Kidney epithelial cell (primary cell): ENCODE measurements around the gene SAMD15. TPM values are rescaled to one million over a fixed set of nuclear protein-coding genes. Genes with fewer than 3 reads are reported as not detected.
"Not testable (repeated sequence)": the region's sequence is repeated elsewhere in the genome, so short reads cannot be mapped to it uniquely, and the experiment has no call there.

Experiments used
- DNase-seq: peaks from one replicate; pipeline ENCODE4 v3.0.0-alpha.2; 2010; ENCODE audit warnings: low read depth
- H3K27me3 ChIP-seq: 2 replicates; pipeline ENCODE4 v1.6.0; 2011; ENCODE audit warnings: low read length; ENCODE audit not compliant: control insufficient read depth, insufficient read depth
- H3K36me3 ChIP-seq: 2 replicates; pipeline ENCODE4 v1.5.1; 2011; ENCODE audit warnings: low read length; ENCODE audit not compliant: control insufficient read depth, insufficient read depth
- H3K4me3 ChIP-seq: 2 replicates; pipeline ENCODE4 v1.5.1; 2011; ENCODE audit warnings: low read depth, mild to moderate bottlenecking, control low read depth, low read length
- total RNA-seq: library from RNA; depleted of rRNA; stranded (reverse); fragments of >200 nt; gene quantifications from 2 replicates; pipeline ENCODE4 v1.2.3, GENCODE V29; 2015
- TF ChIP-seq, protein P1 (sequence below): IDR thresholded peaks from 2 replicates; pipeline ENCODE4 v1.5.1; 2011; ENCODE audit warnings: mild to moderate bottlenecking, moderate library complexity, low read length, control low read depth, inconsistent platforms; ENCODE audit not compliant: insufficient read depth, poor library complexity, severe bottlenecking

The SAMD15 gene
- total RNA-seq, 1 donor from 2014 or later, result 15.5 TPM

DNA sequence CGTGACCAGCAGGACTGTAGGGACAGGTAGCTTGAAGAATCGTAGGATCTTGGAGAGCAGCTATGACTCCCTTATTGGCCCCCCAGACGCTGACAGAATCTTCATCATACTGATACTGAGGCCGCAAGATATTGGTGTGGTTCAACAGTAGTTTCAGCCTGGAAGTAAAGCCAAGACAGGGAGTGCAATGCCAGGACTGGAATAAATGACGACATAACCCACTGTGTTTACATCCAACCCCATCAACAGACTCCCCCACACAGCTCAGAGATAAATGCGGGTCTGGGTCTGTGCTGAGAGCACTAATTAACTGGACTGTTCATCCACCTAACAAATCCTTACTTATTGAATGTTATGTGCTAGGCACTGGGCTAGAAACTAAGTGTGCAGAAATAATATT is 29.5 kb downstream of the SAMD15 start:
- TF ChIP-seq, protein P1, sequence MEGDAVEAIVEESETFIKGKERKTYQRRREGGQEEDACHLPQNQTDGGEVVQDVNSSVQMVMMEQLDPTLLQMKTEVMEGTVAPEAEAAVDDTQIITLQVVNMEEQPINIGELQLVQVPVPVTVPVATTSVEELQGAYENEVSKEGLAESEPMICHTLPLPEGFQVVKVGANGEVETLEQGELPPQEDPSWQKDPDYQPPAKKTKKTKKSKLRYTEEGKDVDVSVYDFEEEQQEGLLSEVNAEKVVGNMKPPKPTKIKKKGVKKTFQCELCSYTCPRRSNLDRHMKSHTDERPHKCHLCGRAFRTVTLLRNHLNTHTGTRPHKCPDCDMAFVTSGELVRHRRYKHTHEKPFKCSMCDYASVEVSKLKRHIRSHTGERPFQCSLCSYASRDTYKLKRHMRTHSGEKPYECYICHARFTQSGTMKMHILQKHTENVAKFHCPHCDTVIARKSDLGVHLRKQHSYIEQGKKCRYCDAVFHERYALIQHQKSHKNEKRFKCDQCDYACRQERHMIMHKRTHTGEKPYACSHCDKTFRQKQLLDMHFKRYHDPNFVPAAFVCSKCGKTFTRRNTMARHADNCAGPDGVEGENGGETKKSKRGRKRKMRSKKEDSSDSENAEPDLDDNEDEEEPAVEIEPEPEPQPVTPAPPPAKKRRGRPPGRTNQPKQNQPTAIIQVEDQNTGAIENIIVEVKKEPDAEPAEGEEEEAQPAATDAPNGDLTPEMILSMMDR, result no peak
- Histone ChIP-seq H3K27me3 (no peaks in the 10 kb centered on the region), H3K36me3 (no peaks in the 10 kb centered on the region), H3K4me3 (no peak overlapping the region)
- no peak for DNase-seq

DNA sequence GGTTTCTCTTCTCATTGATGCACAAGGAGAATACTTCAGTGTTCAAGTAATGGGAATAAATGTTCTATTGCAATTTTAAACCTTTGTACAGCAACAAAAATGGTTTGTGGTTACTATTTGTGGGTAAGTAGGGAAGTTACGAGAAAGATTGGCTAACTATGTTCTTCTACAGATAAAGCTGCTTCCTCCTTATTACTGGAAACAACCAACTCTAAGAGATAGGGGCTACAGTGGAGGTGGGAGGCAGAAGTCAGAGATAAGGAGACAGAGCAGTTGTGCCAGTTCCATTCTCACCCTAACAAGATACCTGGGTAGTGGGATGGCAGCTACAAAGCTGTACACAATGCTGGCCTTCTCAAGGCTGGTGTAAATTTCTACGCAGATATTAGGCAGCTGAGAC is 30.0 kb downstream of the SAMD15 start:
- Histone ChIP-seq H3K27me3 (no peaks in the 10 kb centered on the region), H3K36me3 (no peaks in the 10 kb centered on the region), H3K4me3 (no peak overlapping the region)
- no peak for DNase-seq
- TF ChIP-seq, protein P1, result no peak

GRCh38 chr14:77409131-77409533 is 32.0 kb downstream of the SAMD15 start:
- no peaks in the 10 kb centered on the region for H3K27me3 ChIP-seq
- TF ChIP-seq, protein P1, result no peak
- DNase-seq, result no peak
- H3K36me3 ChIP-seq, result no peaks in the 10 kb centered on the region
- no peak overlapping the region for H3K4me3 ChIP-seq

GRCh38 chr14:77415403-77416030 is 38.3 kb downstream of the SAMD15 start:
- not testable (repeated sequence) for H3K36me3 ChIP-seq, H3K4me3 ChIP-seq, H3K27me3 ChIP-seq, DNase-seq

- not testable (repeated sequence) for H3K27me3 ChIP-seq, H3K4me3 ChIP-seq, DNase-seq, H3K36me3 ChIP-seq
These were observed 38.9 kb downstream of the SAMD15 start for GRCh38 chr14:77416098-77416497.

- no peak for DNase-seq
- no peak overlapping the region for H3K4me3 ChIP-seq
These were observed 39.7 kb downstream of the SAMD15 start for GRCh38 chr14:77416836-77417235.

GRCh38 chr14:77421201-77421600 is 44.0 kb downstream of the SAMD15 start:
- DNase-seq, result no peak
- Histone ChIP-seq H3K27me3 (no peaks in the 10 kb centered on the region), H3K4me3 (no peak overlapping the region), H3K36me3 (peaks cover 2% of the 10 kb centered on the region)
- TF ChIP-seq, protein P1, result no peak

More at GRCh38 chr14:77416836-77417235, 39.7 kb downstream of the SAMD15 start:
- TF ChIP-seq, protein P1, result no peak
- no peaks in the 10 kb centered on the region for H3K36me3 ChIP-seq
- H3K27me3 ChIP-seq, result no peaks in the 10 kb centered on the region
